Hematopoietic multipotent progenitor cell treated with erythropoietin and hydrocortisone succinate and interleukin-3 and kit ligand, for 6 days (in vitro differentiated cells): ENCODE results near the gene ERICH4.
"Not testable (repeated sequence)": the region's sequence is repeated elsewhere in the genome, so short reads cannot be mapped to it uniquely, and the experiment has no call there.

ENCODE experiments used
- DNase-seq: peaks from one replicate; pipeline ENCODE4 v3.0.0-alpha.2; 2015

Gene ERICH4

DNA sequence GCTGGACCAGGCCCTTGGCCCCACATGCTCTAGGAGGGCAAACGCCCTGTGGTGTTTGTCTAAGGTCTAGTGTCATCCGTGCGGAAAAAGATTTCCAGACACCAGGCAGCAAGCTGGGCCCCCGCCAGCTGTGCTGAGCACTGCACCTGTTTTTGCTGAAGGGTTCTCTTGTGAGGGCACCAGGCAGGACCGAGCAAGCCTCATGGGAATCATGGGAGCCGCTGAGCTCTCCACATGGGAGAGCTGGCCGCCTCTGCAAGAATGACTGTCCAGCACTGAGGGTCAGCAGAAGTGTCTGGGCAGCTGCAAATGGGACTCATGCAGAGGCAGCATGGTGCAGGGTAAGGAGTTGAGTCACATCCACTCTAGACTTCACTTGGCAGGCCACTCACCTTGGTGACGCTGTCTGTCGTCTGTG lies 27.8 kb upstream of the ERICH4 start:
- no peak for DNase-seq

DNA sequence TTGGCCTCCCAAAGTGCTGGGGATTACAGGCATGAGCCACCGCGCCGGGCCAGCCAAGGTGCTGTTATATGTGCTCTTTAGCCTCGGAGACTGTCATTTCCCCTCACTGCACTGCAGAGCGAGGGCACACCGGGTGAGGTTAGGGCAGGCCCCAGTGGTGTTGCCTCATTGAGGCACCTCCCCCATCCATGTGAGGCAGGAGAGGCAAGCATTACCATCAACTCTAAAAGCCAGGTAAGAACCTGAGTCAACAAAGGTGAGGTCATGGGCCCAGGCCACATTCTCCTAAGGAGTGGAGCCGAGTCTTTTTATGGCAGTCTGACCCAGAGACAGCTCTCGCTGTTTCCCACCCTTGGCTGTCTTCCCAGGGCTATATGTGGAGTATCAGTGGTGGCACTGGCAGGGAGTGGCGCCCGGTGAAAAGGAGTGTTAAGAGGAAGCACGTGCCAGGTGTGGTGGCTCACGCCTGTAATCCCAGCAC lies 26.7 kb upstream of the ERICH4 start:
- DNase-seq: no peak

DNA sequence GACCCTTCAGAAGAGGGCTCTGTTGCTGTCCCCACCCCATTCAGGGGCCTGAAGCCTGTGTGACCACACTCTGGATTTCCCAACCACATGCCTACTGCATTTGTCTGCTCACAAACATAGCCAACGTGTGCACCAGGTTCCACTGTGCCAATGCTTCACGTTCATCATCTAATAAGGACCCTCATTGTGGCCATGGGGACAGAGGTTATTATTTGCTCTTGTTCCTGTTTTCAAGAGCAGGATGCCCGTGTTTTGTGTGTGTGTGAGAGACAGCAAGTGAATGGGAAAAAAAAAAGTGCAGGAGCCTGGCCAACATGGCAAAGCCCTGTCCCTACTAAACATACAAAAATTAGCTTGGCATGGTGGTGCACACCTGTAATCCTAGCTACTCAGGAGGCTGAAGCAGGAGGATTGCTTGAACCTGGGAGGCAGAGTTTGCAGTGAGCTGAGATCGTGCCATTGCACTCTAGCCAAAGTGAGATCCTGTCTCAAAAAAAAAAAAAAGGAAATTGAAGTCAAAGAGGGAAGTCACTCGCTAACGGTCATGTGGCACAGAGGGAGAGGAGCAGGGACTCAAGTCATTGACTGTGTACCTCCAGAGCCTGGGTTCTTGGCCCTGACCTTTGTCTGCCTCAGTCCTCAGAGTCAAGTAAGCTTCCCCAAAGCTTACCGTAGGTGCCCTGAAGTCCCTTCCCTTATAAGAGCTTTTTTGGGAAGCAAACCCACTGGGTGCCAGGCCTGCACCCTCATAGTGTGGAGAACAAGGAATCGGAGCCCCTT lies 22.7 kb upstream of the ERICH4 start:
- DNase-seq: peak; percentile 66

DNA sequence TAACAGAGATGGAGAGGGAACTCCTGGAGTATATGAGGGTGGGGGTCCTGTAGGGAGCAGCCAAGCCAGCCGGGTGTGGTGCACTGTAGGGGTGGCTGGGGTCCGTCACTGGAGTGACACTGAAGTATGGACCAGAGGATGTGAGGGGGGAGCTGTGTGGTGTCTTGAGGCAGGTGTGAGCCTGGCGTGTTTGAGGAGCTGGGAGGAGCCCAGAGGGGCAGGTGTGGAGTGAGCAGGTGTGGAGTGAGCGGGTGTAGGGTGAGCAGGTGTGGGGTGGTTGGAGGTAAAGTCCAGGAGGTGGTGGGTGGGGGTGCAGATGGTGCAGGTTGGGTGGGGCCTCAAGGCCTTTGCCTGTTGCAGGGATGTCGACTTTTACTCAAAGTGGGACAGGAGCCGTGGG lies 21.6 kb upstream of the ERICH4 start:
- DNase-seq: no peak

DNA sequence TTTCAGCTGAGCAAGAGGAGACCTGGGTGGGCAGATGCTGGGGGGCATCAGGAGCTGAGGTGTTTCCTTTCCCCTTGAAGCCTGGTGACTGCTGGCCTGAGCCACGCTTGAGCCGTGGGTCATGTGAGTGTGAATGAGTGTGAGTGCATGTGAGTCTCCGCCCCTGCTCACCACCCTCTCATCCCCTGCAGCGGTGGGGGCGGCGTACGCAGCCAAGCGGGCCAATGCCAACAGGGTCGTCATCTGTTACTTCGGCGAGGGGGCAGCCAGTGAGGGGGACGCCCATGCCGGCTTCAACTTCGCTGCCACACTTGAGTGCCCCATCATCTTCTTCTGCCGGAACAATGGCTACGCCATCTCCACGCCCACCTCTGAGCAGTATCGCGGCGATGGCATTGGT lies 21.0 kb upstream of the ERICH4 start:
- no peak for DNase-seq

DNA sequence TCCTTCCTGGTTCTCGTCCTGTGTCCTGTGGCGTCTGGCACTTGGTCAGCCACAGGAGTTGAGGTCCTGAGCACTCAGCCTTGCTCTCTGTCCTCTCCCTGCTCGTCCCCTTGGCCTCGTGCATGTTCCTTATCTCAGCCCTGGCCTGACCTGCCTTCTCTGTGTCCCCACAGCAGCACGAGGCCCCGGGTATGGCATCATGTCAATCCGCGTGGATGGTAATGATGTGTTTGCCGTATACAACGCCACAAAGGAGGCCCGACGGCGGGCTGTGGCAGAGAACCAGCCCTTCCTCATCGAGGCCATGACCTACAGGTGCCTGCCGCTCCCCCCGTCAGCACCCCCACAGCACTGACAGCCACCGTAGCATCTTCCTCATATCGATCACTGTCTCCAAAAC lies 20.5 kb upstream of the ERICH4 start:
- DNase-seq: no peak

DNA sequence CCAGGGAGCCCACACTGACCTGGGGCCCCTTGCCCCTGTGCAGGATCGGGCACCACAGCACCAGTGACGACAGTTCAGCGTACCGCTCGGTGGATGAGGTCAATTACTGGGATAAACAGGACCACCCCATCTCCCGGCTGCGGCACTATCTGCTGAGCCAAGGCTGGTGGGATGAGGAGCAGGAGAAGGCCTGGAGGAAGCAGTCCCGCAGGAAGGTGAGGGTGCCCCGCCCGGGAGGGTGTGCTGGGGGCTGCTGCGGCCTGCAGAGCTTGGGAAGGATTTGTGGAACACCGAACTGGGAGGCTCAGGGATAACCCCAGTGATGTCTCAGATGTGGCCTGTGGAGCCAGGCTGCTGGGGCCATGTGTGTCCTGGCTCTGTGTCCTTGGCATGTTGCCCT lies 20.0 kb upstream of the ERICH4 start:
- no peak for DNase-seq

DNA sequence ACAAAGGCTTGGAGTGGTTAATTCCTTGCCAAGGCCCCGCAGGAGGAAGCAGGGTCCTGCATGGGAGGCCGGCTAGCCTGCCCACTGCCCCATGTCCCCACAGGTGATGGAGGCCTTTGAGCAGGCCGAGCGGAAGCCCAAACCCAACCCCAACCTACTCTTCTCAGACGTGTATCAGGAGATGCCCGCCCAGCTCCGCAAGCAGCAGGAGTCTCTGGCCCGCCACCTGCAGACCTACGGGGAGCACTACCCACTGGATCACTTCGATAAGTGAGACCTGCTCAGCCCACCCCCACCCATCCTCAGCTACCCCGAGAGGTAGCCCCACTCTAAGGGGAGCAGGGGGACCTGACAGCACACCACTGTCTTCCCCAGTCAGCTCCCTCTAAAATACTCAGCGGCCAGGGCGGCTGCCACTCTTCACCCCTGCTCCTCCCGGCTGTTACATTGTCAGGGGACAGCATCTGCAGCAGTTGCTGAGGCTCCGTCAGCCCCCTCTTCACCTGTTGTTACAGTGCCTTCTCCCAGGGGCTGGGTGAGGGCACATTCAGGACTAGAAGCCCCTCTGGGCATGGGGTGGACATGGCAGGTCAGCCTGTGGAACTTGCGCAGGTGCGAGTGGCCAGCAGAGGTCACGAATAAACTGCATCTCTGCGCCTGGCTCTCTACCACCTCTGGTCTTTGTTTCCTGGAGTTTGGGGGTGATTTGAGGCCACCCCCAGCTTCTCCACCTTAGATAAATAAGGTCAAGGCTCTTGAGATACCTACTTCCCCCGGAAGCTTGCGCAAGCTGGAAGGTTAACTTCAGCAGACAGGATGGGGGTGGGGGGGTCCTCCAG lies 18.4 kb upstream of the ERICH4 start:
- DNase-seq: peak; percentile 43

DNA sequence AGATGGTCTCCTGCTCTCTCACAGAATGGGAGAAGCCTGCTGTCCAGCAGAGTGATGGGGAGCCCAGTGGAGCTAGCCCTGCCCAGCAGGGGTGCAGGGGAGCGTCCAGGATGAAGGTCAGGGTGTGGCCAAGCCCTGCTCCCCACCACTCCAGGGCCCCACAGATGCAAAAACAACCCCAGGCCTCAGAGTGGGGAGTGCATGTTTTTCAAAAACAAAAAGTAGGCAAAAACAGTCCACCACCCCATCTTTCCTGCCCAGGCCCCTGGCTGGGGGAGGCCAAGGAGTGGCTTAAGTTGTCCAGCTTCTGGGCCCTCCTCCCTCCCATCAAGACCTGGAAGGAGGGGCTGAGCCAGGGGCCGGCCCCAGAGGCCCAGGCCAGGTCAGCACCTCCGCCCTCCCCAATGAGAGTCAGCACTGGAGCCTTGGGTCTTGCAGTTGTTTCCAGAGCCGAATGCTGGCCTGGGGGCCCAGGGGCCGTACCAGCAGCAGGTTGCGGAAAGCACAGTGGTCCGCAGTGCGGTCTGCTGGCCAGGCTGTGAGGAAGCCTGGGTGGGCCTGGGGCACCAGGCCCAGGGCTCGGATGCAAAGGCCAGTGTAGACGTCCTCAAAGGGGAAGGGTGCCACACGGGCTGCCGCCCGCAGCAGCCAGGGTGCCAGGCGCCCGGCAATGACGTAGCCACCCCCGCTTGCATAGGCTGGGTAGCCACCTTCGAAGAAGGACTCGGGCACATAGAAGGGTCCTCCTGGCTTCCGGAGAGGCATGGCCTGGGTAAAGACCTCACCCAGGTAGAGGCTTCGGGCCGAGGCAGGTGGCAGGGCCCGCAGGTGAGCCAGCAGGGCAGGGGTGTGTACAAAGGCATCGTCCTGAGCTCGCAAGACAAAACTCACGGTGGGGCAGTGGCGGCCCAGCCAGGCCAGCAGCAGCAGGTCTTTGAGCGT lies 17.5 kb upstream of the ERICH4 start:
- no peak for DNase-seq

DNA sequence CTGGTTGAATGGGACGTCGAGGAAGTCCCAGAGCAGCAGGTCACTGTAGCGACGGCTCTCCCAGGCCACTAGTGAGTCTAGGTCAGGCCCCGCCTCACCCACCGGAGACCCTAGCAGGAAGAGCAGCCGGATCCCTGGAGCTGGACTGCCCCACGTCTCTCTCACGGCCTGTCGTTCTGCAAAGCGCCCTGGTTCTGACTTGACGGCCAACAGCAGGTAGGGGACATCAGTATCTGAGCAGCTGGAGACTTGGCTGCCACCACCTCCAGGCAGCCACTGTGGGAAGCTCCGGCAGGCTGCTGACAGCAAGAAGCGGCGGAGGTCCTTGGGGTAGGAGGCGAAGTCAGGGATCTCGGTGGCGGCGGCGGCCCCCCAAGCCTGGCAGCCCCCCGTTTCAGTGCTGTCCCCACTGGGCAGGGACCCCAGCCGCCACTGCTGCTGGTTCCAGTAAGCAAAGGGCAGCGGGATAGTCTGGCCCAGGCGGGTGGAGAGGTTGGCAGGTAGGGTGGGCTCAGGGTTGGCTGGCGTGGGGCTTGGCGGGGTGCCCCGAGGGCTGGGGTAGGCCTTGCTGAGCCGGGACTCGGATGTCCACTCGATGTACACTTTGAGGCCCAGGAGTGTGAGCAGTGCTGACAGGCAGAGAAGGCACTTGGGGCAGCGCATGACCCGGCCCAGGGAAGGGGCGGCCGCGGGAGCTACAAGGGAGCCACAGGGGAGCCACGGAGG lies 16.7 kb upstream of the ERICH4 start:
- no peak for DNase-seq

DNA sequence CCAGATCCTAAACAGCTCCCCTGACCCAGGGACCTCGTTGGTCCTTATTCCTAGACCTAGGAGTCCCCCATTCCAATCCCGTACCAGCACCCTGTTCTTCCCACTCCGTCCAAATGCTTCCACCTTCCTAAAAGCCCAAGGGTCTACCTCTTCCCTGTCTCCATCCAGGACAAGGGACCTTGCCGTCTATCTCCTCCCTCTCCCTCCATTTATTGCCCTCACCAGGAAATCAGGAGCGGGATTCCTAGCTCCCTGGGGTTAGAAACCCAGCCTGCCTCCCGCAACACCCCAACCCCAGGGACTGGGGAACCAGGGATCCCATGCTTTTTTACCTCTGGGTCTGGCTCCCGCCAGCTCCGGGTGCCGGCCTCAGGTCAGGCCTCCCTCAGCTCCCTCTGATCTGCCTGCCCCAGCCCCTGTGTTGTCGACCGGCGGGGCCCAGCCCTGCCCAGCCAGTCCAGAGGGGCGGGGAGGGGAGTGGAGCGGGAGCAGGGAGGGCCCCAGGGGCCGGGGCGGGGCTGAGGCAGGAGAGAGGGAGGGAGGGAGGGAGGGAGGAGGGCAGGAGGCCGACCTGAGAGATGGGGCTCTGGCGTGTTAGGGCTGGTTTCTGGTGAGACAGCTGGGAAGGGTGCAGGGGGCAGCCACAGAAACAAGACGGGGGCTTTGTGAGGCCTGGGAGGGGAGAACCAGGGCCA lies 15.9 kb upstream of the ERICH4 start, which contains the start of gene B3GNT8:
B3GNT8 (minus strand) TSS at position 423 of the 695 bp plus-strand sequence. CDS start 596 bp downstream, outside the sequence.
- DNase-seq: peak; percentile 92

DNA sequence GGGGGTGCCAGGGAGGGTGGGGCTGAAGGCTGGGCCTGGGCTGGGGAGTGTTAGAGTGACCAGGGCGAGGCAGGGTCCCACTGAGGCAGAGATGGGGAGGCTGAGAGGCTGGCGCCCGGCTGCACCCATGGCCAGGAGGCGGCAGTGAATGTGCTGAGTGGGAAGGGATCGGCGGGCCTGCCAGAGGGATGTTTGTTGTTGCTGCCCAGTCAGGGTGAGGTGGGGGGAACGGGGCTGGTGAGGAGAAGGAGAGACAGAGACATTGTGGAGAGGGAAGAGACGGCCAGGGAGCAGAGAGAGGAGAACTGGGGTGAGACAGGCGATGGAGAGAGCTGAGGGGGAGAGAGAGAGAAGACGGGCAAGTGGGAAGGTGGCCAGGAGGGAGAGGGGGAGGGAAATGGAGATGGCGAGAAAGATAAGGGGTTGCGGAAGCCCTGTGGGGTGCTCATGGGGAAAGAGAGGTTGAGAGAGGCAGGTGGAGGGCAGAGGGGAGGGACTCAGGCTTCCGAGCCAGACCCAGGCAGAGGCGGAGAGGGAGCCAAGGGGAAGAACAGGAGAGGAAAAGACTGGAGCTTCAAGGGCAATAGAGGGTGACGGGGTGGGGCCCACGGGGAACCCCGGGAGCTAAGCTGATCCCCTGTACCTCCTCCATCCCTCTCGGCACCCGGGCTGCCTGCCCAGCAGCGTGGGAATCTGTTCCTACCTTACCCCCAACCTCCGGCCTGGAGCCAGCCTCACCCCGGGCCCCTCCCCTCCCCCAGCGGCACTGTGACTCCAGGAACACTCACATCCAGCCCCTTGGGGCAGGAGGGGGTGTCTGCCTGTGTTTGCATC lies 15.1 kb upstream of the ERICH4 start:
- peak; percentile 68 for DNase-seq

DNA sequence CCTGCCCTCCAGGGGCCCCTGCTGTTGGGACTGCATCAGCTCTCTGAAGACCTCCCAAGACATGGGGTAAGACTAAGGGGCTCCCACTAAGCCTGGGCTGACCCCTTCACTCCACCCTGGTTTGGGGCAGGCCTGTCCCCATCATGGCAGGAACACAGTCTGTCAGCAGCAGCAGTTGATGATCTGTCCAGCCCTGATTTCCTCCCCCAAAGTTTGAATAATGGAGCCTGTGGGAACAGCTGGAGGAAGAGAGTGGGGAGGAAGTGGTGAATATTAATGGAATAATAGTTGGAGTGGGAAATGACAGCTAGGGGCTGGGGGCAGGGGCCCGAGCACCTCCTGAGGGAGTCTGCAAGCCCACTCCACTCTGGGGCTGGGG lies 14.5 kb upstream of the ERICH4 start:
- DNase-seq: no peak

DNA sequence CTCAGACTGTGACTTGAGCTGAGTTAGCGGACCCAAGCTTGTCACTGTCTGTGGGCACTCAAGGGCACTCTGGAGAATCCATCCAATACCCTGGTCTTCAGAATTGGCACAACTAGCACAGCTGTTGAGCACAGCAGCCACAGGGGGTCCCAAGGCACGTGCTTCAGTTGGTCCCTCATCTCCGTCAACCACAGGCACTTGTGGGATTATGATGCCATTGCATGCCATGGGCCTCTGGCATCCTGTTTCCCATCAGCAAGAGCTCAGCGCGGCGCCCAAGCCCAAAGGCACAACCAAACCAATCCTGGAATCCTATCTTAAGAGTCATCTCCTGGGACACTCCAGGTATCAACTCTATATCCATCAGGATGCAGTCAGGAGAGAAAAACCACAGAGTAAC lies 12.0 kb upstream of the ERICH4 start:
- no peak for DNase-seq

DNA sequence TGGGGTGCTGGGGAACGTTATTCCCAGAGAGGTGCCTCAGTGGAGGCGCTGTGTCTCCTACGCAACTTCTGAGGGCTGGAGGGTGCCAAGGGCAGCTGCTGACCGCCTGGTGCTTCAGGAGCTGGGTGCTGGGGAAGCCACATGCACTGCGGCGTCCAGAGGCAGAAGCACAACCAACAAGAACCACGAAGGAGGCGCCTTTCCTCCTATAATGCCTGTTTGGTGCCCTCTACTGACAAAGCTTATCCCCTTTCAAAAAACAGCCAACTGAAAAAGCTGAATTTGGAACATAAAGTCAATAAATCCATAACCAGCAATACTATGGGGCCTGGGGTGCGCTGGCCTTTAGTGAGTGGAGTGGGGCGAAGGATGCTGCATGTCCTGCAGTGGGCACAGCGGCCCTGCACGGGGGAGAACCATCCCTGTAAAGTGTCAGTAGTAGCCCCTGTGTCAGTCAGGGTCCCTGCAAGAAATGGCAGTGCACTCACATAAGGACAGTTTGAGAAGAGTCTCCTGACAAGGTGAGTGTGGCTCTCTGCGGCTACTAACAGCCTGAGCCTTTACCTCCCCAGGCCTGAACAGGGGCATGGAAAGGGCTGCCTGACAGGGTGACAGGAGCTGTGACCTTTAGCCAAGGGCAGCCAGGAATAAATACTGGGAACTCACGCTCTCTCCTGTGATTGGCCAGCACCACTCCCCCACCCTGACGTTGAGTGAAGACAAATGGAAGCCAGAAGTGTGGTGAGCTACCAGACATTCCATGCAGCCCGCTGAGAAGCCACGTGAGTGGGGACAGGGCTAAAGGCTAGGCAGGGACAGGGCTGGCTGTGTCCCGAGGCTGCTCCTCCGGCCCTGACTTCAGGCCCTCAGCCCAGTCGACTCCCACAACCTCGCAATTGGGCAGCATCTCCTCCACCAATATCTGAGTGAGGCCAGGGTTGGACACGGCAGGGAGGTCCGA lies 11.2 kb upstream of the ERICH4 start:
- peak; percentile 82 for DNase-seq

DNA sequence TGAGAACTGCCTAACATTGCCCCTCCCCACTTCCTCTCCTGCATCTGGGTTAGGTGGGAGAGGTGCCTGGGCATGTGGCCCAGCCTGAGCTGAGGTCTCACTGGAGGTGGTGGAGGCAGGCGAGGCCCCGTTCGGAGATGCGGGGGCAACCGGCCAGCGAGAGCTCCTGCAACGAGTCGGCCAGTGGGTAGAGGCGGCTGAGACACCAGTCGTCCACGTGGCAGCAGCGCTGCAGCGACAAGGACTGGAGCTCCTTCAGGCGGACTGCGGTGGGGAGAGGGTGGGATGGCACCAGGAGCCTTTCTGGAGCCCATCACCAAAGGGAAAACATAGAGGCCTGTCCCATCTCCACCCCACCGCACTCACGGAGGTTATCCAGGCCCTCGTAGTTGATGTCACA lies 9.8 kb upstream of the ERICH4 start:
- DNase-seq: no peak

DNA sequence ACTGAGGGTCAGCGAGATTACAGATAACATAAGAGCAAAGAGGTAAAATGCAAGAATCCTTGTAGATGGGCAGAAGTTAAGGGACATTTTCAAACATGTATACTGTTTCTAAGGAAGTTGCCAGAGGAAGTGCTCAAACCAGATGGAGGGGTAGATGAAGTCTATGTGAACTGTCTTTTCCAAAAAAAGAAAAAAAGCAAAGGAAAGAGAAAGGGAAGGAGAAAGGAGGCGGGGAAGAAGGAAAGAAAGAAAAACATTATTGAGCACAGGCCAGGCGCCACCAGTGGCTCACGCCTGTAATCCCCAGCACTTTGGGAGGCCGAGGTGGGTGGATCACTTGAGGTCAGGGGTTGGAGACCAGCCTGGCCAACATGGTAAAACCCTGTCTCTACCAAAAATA lies 8.5 kb upstream of the ERICH4 start:
- no peak for DNase-seq

DNA sequence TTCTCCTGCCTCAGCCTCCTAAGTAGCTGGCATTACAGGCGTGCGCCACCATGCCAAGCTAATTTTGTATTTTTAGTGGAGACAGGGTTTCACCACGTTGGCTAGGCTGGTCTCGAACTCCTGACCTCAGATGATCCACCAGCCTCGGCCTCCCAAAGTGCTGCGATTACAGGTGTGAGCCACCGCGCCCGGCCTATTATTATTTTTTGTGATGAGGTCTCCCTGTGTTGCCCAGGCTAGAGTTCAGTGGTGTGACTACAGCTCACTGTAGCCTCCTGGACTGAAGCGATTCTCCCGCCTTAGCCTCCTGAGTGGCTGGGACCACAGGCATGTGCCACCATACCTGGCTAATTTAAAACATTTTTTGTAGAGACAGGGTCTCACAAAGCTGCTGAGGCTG lies 7.6 kb upstream of the ERICH4 start:
- DNase-seq: not testable (repeated sequence)

DNA sequence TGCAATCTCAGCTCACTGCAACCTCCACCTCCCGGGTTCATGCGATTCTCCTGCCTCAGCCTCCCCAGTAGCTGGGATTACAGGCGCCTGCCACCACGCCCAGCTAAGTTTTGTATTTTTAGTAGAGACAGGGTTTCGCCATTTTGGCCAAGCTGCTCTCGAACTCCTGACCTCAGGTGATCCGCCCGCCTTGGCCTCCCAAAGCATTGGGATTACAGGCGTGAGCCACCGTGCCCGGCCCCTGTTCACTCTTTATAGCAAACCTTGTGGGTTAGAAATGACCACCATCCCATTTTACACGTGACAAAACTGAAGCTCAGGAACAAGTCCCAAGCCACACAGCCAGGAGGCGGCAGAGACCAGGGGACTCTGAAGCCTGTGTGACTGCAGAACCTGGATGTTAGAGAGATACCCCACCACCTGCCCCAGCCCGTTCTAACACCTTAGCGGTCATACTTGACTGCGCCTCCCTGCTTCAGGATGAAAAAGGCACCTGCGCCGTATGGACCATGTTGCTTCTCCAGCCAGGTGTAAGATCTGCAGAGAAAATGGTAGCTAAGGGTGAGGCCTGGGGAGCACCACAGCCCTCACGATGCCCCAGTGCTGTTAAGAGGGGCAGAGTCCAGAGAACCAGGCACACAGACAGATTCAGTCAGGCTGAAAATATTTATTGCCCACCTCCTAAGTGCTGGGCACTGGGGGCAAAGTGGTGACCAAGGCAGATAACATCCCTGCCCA lies 6.9 kb upstream of the ERICH4 start:
- DNase-seq: no peak
